GM23338 (cell line): Measurements from ENCODE around the gene OXCT1. TPM values are rescaled to one million over a fixed set of nuclear protein-coding genes. Genes with fewer than 3 reads are reported as not detected.

Experiments
- ATAC-seq: fragments of 200-7000 bp; cut with Tn5 transposase; 3 replicates; pipeline ENCODE4 v1.9.1; 2020
- DNase-seq: peaks from one replicate; pipeline ENCODE4 v3.0.0-alpha.2; 2015; ENCODE audit warnings: low spot score
- H2AFZ ChIP-seq: fragments of 200-600 bp; sonication (generic); 2 replicates; pipeline ENCODE4 v1.8.0; 2016; ENCODE audit warnings: antibody characterized with exemption, mild to moderate bottlenecking, moderate library complexity
- H3F3A ChIP-seq: fragments of 200-600 bp; sonication (generic); replicated peaks from 2 replicates; pipeline ENCODE4 v1.8.0; 2017; ENCODE audit warnings: antibody characterized with exemption, mixed run types, low read depth
- H3K27ac ChIP-seq: fragments of 200-600 bp; sonication (generic); 2 replicates; pipeline ENCODE4 v1.6.1; 2016; ENCODE audit warnings: low read depth
- H3K27me3 ChIP-seq: fragments of 200-600 bp; sonication (generic); 2 replicates; pipeline ENCODE4 v1.8.0; 2016; ENCODE audit warnings: mild to moderate bottlenecking, mixed run types, moderate library complexity; ENCODE audit not compliant: insufficient read depth
- H3K36me3 ChIP-seq: fragments of 200-600 bp; sonication (generic); 2 replicates; pipeline ENCODE4 v1.8.0; 2016; ENCODE audit warnings: mild to moderate bottlenecking; ENCODE audit not compliant: insufficient read depth
- H3K4me1 ChIP-seq: fragments of 200-600 bp; sonication (generic); 2 replicates; pipeline ENCODE4 v1.8.0; 2016; ENCODE audit warnings: mild to moderate bottlenecking, moderate library complexity; ENCODE audit not compliant: insufficient read depth
- H3K4me2 ChIP-seq: fragments of 200-600 bp; sonication (generic); 2 replicates; pipeline ENCODE4 v1.7.1; 2017; ENCODE audit warnings: mixed run types
- H3K4me3 ChIP-seq: fragments of 200-600 bp; sonication (generic); 2 replicates; pipeline ENCODE4 v1.6.1; 2016; ENCODE audit warnings: mixed run types
- H3K79me2 ChIP-seq: fragments of 200-600 bp; sonication (generic); replicated peaks from 2 replicates; pipeline ENCODE4 v1.8.0; 2017; ENCODE audit warnings: mild to moderate bottlenecking; ENCODE audit not compliant: insufficient read depth
- H3K9me2 ChIP-seq: fragments of 200-600 bp; sonication (generic); 2 replicates; pipeline ENCODE4 v1.8.0; 2017; ENCODE audit not compliant: insufficient read depth
- H4K20me1 ChIP-seq: fragments of 200-600 bp; sonication (generic); replicated peaks from 2 replicates; pipeline ENCODE4 v1.8.0; 2017; ENCODE audit warnings: mild to moderate bottlenecking; ENCODE audit not compliant: insufficient read depth
- H3K27ac Mint-ChIP-seq: 2 replicates; pipeline ENCODE4 v1.8.0; 2020; ENCODE audit warnings: inconsistent platforms, mild to moderate bottlenecking, moderate library complexity, mixed read lengths
- H3K27me3 Mint-ChIP-seq: 3 replicates; pipeline ENCODE4 v1.8.0; 2022; ENCODE audit warnings: low read depth, mild to moderate bottlenecking, moderate library complexity, mixed read lengths, inconsistent platforms; ENCODE audit not compliant: insufficient read depth, poor library complexity
- H3K36me3 Mint-ChIP-seq: 3 replicates; pipeline ENCODE4 v1.8.0; 2021; ENCODE audit warnings: low read depth, mild to moderate bottlenecking, inconsistent platforms, moderate library complexity, mixed read lengths
- H3K4me1 Mint-ChIP-seq: 3 replicates; pipeline ENCODE4 v1.8.0; 2020; ENCODE audit warnings: mild to moderate bottlenecking, inconsistent platforms, mixed read lengths
- H3K4me3 Mint-ChIP-seq: 3 replicates; pipeline ENCODE4 v1.8.0; 2021; ENCODE audit warnings: moderate library complexity, mild to moderate bottlenecking, inconsistent platforms, mixed read lengths
- H3K9me3 Mint-ChIP-seq: 3 replicates; pipeline ENCODE4 v1.8.0; 2020; ENCODE audit warnings: moderate library complexity, mild to moderate bottlenecking, inconsistent platforms, mixed read lengths
- CTCF ChIP-seq, 2 experiments: fragments of 200-600 bp in 1 of 2; sonication (generic) in 1 of 2; conservative IDR thresholded peaks; 2 replicates each; pipeline versions ENCODE4 v1.5.1 to v1.6.1; 2016 to 2017; ENCODE audit warnings: antibody characterized with exemption in 2 of 2, low read depth in 2 of 2, mild to moderate bottlenecking in 2 of 2, moderate library complexity in 1 of 2
- ETS1 ChIP-seq: IDR thresholded peaks from 2 replicates; pipeline ENCODE4 v1.6.1; 2016; ENCODE audit warnings: antibody characterized with exemption
- EZH2 ChIP-seq: fragments of 200-600 bp; sonication (generic); IDR thresholded peaks from one replicate; pipeline ENCODE4 v1.8.0; 2017; ENCODE audit warnings: antibody characterized with exemption, mild to moderate bottlenecking, low read depth; ENCODE audit not compliant: unreplicated experiment
- EZH2phosphoT487 ChIP-seq: fragments of 200-600 bp; sonication (generic); IDR thresholded peaks from one replicate; pipeline ENCODE4 v1.8.1; 2018; ENCODE audit warnings: antibody characterized with exemption; ENCODE audit not compliant: unreplicated experiment
- JUNB ChIP-seq: IDR thresholded peaks from one replicate; pipeline ENCODE4 v1.6.1; 2016; ENCODE audit warnings: antibody characterized with exemption; ENCODE audit not compliant: unreplicated experiment
- POLR2AphosphoS5 ChIP-seq: IDR thresholded peaks from 2 replicates; pipeline ENCODE4 v1.6.1; 2016; ENCODE audit warnings: antibody characterized with exemption, low read depth
- REST ChIP-seq: IDR thresholded peaks from one replicate; pipeline ENCODE4 v1.6.1; 2018; ENCODE audit warnings: antibody characterized with exemption; ENCODE audit not compliant: unreplicated experiment
- ZNF114 ChIP-seq: fragments of 250-450 bp; sonication (Bioruptor Pico); IDR thresholded peaks from 2 replicates; pipeline ENCODE4 v1.5.0; 2020; ENCODE audit warnings: mild to moderate bottlenecking, moderate library complexity
- ZNF331 ChIP-seq: fragments of 250-450 bp; sonication (Bioruptor Pico); IDR thresholded peaks from 2 replicates; pipeline ENCODE4 v1.5.0; 2020; ENCODE audit warnings: low read depth, mild to moderate bottlenecking, moderate library complexity
- ZNF462 ChIP-seq: fragments of 250-450 bp; sonication (Bioruptor Pico); IDR thresholded peaks from 2 replicates; pipeline ENCODE4 v1.5.0; 2020; ENCODE audit warnings: mild to moderate bottlenecking, moderate library complexity
- polyA plus RNA-seq: library from polyadenylated mRNA; unstranded; fragments of >200 nt; fragmentation: Nextera tagmentation; extraction: Ambion mirVana; gene quantifications from 2 replicates; pipeline ENCODE4 v1.2.1, GENCODE V29; 2016
- total RNA-seq: library from RNA; depleted of rRNA; stranded (reverse); fragments of >200 nt; shearing (Covaris generic); gene quantifications from 2 replicates; pipeline ENCODE4 v1.2.3, GENCODE V29; 2014

Gene OXCT1
- total and polyA plus RNA-seq, 2 experiments from 2014 or later: 11.6 to 37.0 TPM

- H4K20me1 ChIP-seq: 0 out of 2 replicates have a peak, but pooled peaks cover 3% of the 10 kb centered on the region
- H3K9me3 Mint-ChIP-seq: no peaks in the 10 kb centered on the region
- no peak overlapping the region for H3K4me3 ChIP-seq
- peaks cover 5% of the 10 kb centered on the region; the same call in 2 of the 3 replicates for H3K36me3 Mint-ChIP-seq
- no peak overlapping the region for H3K27ac ChIP-seq
- no peak overlapping the region for H3K27ac Mint-ChIP-seq
- no peaks in the 10 kb centered on the region for H3K9me2 ChIP-seq
- no peak overlapping the region for H3K4me3 Mint-ChIP-seq
- H2AFZ ChIP-seq: no peak overlapping the region
- H3F3A ChIP-seq: no peaks in the 10 kb centered on the region
- no peak overlapping the region for H3K4me2 ChIP-seq
- H3K4me1 ChIP-seq: peaks cover 20% of the 10 kb centered on the region
- no peak for TF ChIP-seq POLR2AphosphoS5
- no peaks in the 10 kb centered on the region for H3K27me3 ChIP-seq
- no peaks in the 10 kb centered on the region for H3K79me2 ChIP-seq
- peaks cover 21% of the 10 kb centered on the region for H3K4me1 Mint-ChIP-seq
- no peaks in the 10 kb centered on the region for H3K36me3 ChIP-seq
- DNase-seq (no peak), ATAC-seq (no peak)
- H3K27me3 Mint-ChIP-seq: no peaks in the 10 kb centered on the region
Observed at GRCh38 chr5:41797662-41798061, 72.6 kb downstream of the OXCT1 start.

- Mint-ChIP-seq H3K27me3 (no peaks in the 10 kb centered on the region), H3K4me3 (no peak overlapping the region), H3K9me3 (no peaks in the 10 kb centered on the region), H3K27ac (no peak overlapping the region), H3K4me1 (peaks cover 21% of the 10 kb centered on the region), H3K36me3 (peaks cover 5% of the 10 kb centered on the region; the same call in 2 of the 3 replicates)
- Histone ChIP-seq H3K79me2 (no peaks in the 10 kb centered on the region), H3K4me3 (no peak overlapping the region), H3K27ac (no peak overlapping the region), H3K4me2 (no peak overlapping the region), H2AFZ (no peak overlapping the region), H3K9me2 (no peaks in the 10 kb centered on the region), H3F3A (no peaks in the 10 kb centered on the region), H3K36me3 (no peaks in the 10 kb centered on the region), H4K20me1 (0 out of 2 replicates have a peak, but pooled peaks cover 3% of the 10 kb centered on the region), H3K4me1 (peaks cover 20% of the 10 kb centered on the region), H3K27me3 (no peaks in the 10 kb centered on the region)
- ATAC-seq: no peak
- DNase-seq: no peak
- TF ChIP-seq ZNF331 (no peak), JUNB (no peak), ZNF114 (no peak), CTCF (conservative IDR thresholded peaks at IDR 0.05; ENCODE audit: low read depth in 2 of 2) (no peak), ETS1 (no peak), ZNF462 (CRISPR knock-in tag) (no peak), REST (no peak), EZH2phosphoT487 (no peak), EZH2 (no peak)
Observed at GRCh38 chr5:41796061-41796460, 74.2 kb downstream of the OXCT1 start.
